ENCODE data around the gene WDR59.
"Not testable (repeated sequence)": the region's sequence is repeated elsewhere in the genome, so short reads cannot be mapped to it uniquely, and the experiment has no call there.

Gene WDR59

DNA sequence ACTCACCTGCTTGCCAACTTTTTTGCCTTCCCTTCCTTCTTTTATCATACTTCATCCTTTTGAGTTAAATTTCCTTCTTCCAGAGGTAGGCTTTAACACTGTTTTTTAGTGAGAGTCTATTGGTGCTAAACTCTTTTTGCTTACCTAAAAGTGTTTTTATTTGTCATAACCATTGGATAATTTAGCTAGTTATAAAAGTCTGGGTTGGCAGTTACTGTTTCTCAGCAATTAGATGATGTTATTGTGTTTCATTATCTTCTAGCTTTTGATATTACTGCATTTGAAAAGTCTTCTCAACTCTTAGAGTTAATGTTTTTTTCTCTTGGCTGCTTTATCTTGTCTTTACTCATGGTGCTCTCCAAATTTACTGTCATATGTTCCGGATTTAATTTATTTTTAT lies 36.5 kb upstream of the WDR59 start:
- H3K4me3 ChIP-seq (ENCODE audit: low read length), result no peak overlapping the region
- TF ChIP-seq ZNF274 (IDR thresholded peaks at IDR 0.05; ENCODE audit: low read depth, low read length), result no peak

DNA sequence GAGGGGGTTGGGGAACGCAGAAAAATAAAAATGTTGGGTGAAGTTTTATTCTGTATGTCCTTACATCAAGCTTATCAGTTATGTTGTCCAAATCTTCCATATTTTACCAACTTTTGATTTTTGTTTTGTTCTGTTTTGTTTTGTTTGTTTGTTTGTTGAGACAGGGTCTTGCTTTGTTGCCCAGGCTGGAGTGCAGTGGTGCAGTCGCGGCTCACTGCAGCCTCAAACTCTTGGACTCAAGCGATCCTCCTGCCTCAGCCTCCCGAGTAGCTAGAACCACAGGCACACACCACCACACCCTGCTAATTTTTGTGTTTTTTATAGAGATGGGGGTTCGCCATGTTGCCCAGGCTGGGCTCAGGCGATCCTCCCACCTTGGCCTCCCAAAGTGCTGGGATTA lies 34.7 kb upstream of the WDR59 start:
- no peak overlapping the region for H3K4me3 ChIP-seq (ENCODE audit: low read length)
- TF ChIP-seq ZNF274 (IDR thresholded peaks at IDR 0.05; ENCODE audit: low read depth, low read length), result no peak

DNA sequence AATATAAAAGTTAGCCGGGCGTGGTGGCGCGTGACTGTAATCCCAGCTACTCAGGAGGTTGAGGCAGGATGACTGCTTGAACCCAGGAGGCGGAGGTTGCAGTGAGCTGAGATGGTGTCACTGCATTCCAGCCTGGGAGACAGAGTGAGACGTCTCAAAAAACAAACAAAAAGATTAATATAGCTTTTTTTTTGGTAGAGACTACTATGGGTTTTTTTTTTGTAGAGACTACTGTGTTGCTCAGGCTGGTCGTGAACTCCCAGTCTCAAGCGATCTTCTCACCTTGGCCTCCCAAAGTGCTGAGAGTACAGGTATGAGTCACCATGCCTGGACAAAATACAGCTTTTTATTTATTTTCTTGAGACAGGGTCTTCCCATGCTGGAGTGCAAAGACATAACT lies 34.1 kb upstream of the WDR59 start:
- no peak for TF ChIP-seq ZNF274 (IDR thresholded peaks at IDR 0.05; ENCODE audit: low read depth, low read length)
- no peak overlapping the region for H3K4me3 ChIP-seq (ENCODE audit: low read length)

DNA sequence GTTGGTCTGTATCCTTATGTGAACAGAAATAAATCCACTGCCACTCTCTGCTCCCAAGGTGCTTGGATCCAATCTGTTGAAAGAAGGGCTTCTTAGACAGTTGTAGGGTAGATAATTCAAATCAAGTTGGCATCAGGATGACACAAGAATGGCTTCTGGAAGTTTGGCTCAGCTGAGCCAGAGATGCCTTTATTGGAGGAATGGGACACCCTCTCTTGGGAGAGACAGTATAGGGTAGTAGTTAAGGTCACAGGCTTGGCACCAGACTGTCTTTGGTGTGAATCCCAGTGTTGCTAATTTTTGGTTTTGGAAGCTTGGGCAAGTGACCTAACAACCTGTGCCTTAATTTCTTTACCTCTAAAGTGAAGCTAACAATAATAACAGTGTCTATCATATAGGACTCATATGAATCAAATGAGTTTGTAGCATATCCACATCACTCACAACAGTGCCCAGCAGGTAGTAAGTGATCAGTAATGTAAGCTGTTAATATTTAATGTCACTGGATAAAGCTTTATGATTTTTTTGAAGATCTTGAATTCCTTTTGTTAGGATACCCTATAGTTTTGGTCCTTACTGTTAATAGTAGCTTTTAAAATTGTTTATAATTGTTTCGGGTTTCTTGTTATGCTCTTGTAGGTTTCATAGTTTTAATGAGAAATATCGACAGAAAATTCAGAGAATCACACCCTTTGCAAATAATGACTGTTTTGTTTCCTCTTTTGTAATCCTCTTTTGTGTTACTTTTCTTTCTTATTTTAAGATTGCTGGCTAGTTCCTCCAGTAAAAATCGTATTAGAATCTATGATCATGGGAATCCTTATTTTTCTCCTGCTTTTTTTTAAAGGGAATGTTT lies 33.0 kb upstream of the WDR59 start:
- no peak overlapping the region for H3K4me3 ChIP-seq (ENCODE audit: low read length)
- TF ChIP-seq ZNF274 (IDR thresholded peaks at IDR 0.05; ENCODE audit: low read depth, low read length), result no peak

DNA sequence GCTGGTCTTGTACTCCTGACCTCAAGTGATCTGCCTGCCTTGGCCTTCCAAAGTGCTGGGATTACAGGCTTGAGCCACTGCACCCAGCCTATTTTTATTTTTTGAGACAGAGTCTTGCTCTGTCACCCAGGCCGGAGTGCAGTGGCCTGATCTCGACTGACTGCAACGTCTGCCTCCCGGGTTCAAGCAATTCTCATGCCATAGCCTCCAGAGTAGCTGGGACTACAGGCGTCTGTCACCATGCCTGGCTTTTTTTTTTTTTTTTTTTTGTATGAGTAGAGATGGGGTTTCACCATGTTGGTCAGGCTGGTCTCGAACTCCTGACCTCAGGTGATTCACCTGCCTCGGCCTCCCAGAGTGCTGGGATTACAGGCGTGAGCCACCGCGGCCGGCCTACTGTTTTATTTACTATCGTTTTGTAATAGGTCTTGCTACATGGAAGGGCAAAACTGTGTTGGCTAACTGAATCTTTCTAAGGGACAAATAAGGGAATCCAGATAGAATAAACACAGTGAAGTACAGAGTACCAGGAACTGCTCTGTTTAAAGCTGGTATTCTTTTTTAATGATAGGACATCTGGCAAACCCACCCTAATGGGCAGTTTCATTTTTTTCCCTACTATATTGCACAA lies 31.6 kb upstream of the WDR59 start:
- H3K4me3 ChIP-seq (ENCODE audit: low read length), result not testable (repeated sequence)

DNA sequence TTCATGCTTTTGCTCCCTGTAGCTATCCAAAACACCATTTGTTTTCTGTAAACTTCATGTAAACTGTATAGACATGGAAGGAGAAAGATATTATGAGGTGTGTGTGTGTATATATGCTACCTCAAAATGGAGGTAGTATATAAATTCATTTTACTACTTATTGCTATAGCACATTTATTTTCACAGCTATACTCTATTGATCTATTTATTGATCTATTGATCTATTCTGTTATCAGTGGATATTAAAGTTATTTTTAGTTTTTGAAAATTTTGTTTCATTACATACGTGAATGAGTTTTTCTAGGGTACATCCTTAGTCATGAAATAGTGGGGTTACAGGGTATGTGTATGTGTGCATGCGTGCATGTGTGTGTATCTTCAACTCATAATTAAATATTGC lies 29.4 kb upstream of the WDR59 start:
- H3K4me3 ChIP-seq (ENCODE audit: low read length), result no peak overlapping the region

DNA sequence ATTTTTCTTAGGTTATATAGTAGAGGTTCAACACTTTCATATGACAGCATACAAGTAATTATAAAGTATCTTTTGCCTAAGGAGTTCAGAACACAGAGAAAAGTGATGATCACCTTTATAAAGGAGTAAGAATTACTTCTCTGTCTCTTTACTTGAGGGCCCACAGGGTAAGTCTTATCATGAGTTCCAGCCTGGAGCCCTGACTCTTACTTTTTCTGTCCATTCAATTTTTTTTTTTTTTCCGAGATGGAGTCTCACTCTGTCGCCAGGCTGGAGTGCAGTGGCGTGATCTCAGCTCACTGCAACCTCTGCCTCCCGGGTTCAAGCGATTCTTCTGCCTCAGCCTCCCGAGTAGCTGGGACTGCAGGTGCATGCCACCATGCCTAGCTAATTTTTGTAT lies 28.2 kb upstream of the WDR59 start:
- not testable (repeated sequence) for H3K4me3 ChIP-seq (ENCODE audit: low read length)

More for the DNA sequence above, 29.4 kb upstream of the WDR59 start:
- TF ChIP-seq ZNF274 (IDR thresholded peaks at IDR 0.05; ENCODE audit: low read depth, low read length), result no peak

DNA sequence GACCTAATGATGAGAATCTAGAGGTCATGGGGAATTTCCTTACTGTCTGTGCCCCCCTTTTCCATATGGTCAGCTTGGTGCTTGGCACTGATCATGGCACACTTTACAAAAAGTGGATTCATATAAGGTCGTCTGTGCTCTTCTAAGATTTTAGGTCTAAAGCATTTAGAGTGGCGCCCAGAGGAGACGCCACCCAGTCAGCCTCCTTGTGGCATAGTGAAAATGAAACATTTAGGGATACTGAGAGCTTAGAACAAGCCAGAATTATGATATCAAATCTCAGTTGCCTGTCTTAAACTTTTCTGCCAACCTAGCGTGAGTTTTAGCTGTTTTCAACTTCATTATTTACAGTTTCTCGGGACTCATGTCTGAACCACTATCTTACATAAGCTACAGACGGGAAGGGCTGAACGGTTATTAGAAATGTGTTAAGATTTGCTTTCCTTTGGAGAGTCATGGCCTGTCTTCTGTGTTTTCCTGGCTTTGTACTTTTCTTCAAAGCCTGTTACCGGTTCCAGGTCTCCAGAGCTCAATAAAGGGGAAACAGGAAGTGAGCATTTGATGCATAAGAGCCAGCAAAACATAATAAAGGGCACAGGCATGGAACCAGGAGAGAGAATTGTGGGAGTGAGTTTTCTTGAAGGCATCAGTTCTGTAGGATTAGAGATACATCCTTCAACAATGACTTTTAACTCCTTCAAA lies 27.6 kb upstream of the WDR59 start:
- peak overlapping the region; percentile 83 for H3K4me3 ChIP-seq (ENCODE audit: low read length)
- TF ChIP-seq ZNF274 (IDR thresholded peaks at IDR 0.05; ENCODE audit: low read depth, low read length), result no peak

DNA sequence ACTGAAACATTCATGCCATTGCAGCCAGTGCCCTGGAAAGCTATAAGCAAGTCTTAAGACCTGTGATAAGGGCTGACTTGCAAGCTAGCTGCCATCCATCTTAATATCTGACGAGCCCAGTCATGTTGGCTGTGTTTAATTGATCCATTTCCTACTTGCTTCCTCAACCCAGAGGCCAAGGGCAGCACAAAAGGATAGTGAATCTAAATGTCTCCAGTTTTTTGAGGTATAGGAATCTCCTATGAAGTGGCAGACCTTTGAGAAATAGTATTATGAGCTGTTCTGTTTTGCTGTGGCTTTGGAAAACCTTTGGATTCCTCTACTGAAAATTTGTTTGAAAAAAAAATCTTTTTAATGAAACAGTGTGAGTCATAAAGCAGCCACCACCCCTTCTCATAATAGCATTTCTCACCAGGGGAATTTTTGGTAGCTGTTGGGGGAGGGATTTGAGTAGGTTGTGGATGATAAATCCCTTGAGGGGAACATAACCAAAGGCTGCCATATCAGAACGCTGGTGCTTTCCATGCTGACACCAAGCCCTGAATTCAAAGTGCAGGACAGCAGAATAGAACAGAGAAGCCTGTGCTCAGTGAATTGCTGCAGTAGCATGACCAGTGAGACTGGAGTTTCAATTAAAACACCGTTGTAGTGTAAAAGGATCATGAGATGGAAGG lies 26.8 kb upstream of the WDR59 start:
- TF ChIP-seq ZNF274 (IDR thresholded peaks at IDR 0.05; ENCODE audit: low read depth, low read length), result no peak
- peak overlapping the region; percentile 83; the same call in 1 of the 2 replicates for H3K4me3 ChIP-seq (ENCODE audit: low read length)

DNA sequence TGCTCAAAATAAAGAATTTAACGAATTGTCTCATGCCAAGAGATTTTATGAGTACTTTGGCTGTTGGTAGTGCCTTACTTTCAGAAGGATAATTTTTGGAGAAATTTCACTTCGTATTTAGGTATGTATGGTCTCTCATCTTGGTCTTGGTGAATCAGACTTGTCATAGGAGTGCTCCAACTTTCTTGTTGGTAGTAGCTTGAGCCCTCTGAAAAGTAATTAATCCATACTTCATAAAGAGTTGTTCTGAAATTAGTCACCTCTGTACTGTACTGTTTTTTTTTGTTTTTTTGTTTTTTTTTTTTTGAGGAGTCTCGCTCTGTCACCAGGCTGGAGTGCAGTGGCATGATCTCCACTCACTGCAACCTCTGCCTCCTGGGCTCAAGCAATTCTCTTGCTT lies 25.5 kb upstream of the WDR59 start:
- no peak for TF ChIP-seq ZNF274 (IDR thresholded peaks at IDR 0.05; ENCODE audit: low read depth, low read length)
- no peak overlapping the region for H3K4me3 ChIP-seq (ENCODE audit: low read length)

DNA sequence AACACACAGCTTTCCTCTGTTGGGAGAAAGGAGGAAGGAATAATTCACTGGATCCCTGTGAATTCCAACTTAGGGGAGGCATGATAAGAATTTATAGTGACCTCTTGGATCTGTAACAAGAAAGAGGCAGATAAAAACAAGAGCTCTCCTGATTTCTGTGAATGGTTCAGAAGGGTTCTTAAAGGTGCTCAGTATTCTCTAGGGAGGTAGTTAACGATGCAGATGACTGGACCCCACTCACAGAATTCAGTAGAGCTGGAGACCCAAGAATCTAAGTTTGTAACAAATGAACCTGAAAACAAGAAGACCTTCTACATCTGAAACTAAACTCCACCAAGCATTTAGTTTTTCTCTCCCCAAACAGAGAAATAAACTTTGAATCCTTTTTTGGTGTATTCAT lies 22.5 kb upstream of the WDR59 start:
- no peak overlapping the region; the same call in 1 of the 2 replicates for H3K4me3 ChIP-seq (ENCODE audit: low read length)
- no peak for TF ChIP-seq ZNF274 (IDR thresholded peaks at IDR 0.05; ENCODE audit: low read depth, low read length)

DNA sequence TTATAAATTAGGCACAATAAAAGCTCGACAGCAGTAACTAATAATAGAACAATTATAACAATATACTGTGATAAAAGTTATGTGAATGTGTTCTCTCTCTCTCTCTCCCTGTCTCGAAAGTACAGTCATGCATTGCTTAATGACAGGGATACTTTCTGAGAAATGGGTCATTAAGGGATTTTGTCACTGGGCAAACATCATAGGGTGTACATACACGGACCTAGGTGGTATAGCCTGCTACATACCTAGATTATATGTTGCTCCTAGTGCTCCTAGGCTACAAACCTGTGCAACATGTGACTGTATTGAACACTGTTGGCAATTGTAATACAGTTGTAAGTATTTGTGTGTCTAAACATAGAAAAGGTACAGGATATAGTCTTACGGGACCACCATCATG lies 20.8 kb upstream of the WDR59 start:
- TF ChIP-seq ZNF274 (IDR thresholded peaks at IDR 0.05; ENCODE audit: low read depth, low read length), result no peak
- no peak overlapping the region for H3K4me3 ChIP-seq (ENCODE audit: low read length)

DNA sequence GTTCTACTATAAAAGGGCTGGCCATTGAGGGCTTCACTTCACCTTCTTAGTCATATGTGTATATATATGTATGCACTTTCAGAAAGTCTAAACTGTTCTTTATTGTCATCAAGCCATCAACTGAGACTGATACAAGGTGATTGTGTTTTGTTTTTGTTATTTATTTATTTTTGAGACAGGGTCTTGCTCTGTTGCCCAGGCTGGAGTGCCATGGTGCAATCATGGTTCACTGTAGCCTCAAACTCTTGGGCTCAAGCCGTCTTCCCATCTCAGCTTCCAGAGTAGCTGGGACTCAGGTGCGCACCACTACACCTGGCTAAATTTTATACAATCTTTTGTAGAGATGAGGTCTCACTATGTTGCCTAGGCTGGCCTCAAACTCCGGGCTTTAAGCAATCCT lies 19.5 kb upstream of the WDR59 start:
- H3K4me3 ChIP-seq (ENCODE audit: low read length), result no peak overlapping the region
- no peak for TF ChIP-seq ZNF274 (IDR thresholded peaks at IDR 0.05; ENCODE audit: low read depth, low read length)

DNA sequence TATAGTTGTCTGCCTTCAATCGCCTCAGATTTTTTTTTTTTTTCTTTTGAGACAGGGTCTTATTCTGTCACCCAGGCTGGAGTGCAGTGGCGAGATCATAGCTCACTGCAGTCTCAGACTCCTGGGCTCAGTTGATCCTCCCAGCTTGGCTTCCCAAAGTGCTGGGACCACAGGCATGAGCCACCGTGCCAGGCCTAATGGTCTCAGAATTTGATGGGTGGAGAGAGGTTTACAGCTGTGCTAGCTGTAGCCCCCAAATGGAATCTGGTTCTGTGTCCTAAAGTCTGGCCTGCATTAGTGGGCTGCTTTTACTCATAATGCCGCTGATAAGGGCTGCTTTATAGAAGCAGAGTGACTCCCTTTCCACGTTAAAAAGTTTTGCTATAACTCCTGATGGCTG lies 19.0 kb upstream of the WDR59 start:
- no peak overlapping the region for H3K4me3 ChIP-seq (ENCODE audit: low read length)
- TF ChIP-seq ZNF274 (IDR thresholded peaks at IDR 0.05; ENCODE audit: low read depth, low read length), result no peak

Data from GM08714 (cell line).